HepG2 (cell line): ENCODE results near the gene TEX14. TPM values are rescaled to one million over a fixed set of nuclear protein-coding genes. Genes with fewer than 3 reads are reported as not detected.

Source experiments
- BRD4 ChIP-seq: sonication (generic); formaldehyde crosslinking; IDR thresholded peaks from 2 replicates; pipeline ENCODE4 v1.4.0; 2020; ENCODE audit warnings: missing genetic modification reagents
- DMAP1 ChIP-seq: IDR thresholded peaks from 2 replicates; pipeline ENCODE4 v1.6.1; 2016
- EHMT2 ChIP-seq: fragments of 200-600 bp; sonication (generic); IDR thresholded peaks from 2 replicates; pipeline ENCODE4 v1.7.0; 2017; ENCODE audit warnings: antibody characterized with exemption, low read depth, low read length, borderline replicate concordance
- HMGA1 ChIP-seq: sonication (generic); formaldehyde crosslinking; conservative IDR thresholded peaks from 2 replicates; pipeline ENCODE4 v1.4.0; 2020; ENCODE audit warnings: missing genetic modification reagents
- ISL2 ChIP-seq: sonication (generic); formaldehyde crosslinking; IDR thresholded peaks from 2 replicates; pipeline ENCODE4 v1.5.0; 2020; ENCODE audit warnings: missing genetic modification reagents
- JUNB ChIP-seq: sonication (generic); formaldehyde crosslinking; IDR thresholded peaks from 2 replicates; pipeline ENCODE4 v1.8.0; 2022; ENCODE audit warnings: missing genetic modification reagents, mild to moderate bottlenecking, borderline replicate concordance
- MAF1 ChIP-seq: sonication (generic); formaldehyde crosslinking; IDR thresholded peaks from 2 replicates; pipeline ENCODE4 v1.5.0; 2020; ENCODE audit warnings: missing genetic modification reagents, borderline replicate concordance
- MEIS2 ChIP-seq: sonication (generic); formaldehyde crosslinking; IDR thresholded peaks from 2 replicates; pipeline ENCODE4 v1.9.0; 2021; ENCODE audit warnings: mild to moderate bottlenecking, missing genetic modification reagents
- MIER3 ChIP-seq: IDR thresholded peaks from 2 replicates; pipeline ENCODE4 v1.6.1; 2016; ENCODE audit warnings: missing compliant biosample characterization, borderline replicate concordance
- MIXL1 ChIP-seq: IDR thresholded peaks from 2 replicates; pipeline ENCODE4 v1.6.1; 2016
- PAX8 ChIP-seq: sonication (generic); formaldehyde crosslinking; IDR thresholded peaks from 2 replicates; pipeline ENCODE4 v1.8.0; 2022; ENCODE audit warnings: mild to moderate bottlenecking, missing genetic modification reagents, borderline replicate concordance
- SP140L ChIP-seq: sonication (generic); formaldehyde crosslinking; IDR thresholded peaks from 2 replicates; pipeline ENCODE4 v1.4.0; 2020; ENCODE audit warnings: missing genetic modification reagents, borderline replicate concordance
- TBP ChIP-seq: sonication (generic); formaldehyde crosslinking; IDR thresholded peaks from 2 replicates; pipeline ENCODE4 v1.5.0; 2020; ENCODE audit warnings: missing genetic modification reagents
- THAP9 ChIP-seq: sonication (generic); formaldehyde crosslinking; IDR thresholded peaks from 2 replicates; pipeline ENCODE4; 2020; ENCODE audit warnings: missing genetic modification reagents, mild to moderate bottlenecking, borderline replicate concordance
- TSC22D2 ChIP-seq: sonication (generic); formaldehyde crosslinking; IDR thresholded peaks from 2 replicates; pipeline ENCODE4 v1.5.1; 2020; ENCODE audit warnings: missing genetic modification reagents, mild to moderate bottlenecking, borderline replicate concordance
- ZBTB25 ChIP-seq: IDR thresholded peaks from 2 replicates; pipeline ENCODE4 v1.6.1; 2018; ENCODE audit warnings: missing genetic modification reagents
- ZBTB3 ChIP-seq: sonication (generic); formaldehyde crosslinking; IDR thresholded peaks from 2 replicates; pipeline ENCODE4 v1.4.0; 2020; ENCODE audit warnings: low read depth, mild to moderate bottlenecking, moderate library complexity, missing genetic modification reagents, borderline replicate concordance
- ZEB1 ChIP-seq: IDR thresholded peaks from 2 replicates; pipeline ENCODE4 v1.6.1; 2012; ENCODE audit warnings: mild to moderate bottlenecking, low read depth, inconsistent platforms; ENCODE audit not compliant: insufficient replicate concordance
- ZFP91 ChIP-seq: sonication (generic); formaldehyde crosslinking; IDR thresholded peaks from 2 replicates; pipeline ENCODE4 v1.9.0; 2022; ENCODE audit warnings: missing genetic modification reagents, mild to moderate bottlenecking, borderline replicate concordance
- ZKSCAN8 ChIP-seq: IDR thresholded peaks from 2 replicates; pipeline ENCODE4 v1.6.1; 2016; ENCODE audit warnings: borderline replicate concordance, missing genetic modification reagents, missing compliant biosample characterization
- ZNF292 ChIP-seq: sonication (generic); formaldehyde crosslinking; IDR thresholded peaks from 2 replicates; pipeline ENCODE4 v1.8.1; 2022; ENCODE audit warnings: mild to moderate bottlenecking, low read depth, missing genetic modification reagents, borderline replicate concordance
- ZNF326 ChIP-seq: sonication (generic); formaldehyde crosslinking; IDR thresholded peaks from 2 replicates; pipeline ENCODE4 v1.4.0; 2020; ENCODE audit warnings: missing genetic modification reagents, borderline replicate concordance
- ZNF557 ChIP-seq: sonication (generic); formaldehyde crosslinking; IDR thresholded peaks from 2 replicates; pipeline ENCODE4 v1.4.0; 2020; ENCODE audit warnings: missing genetic modification reagents
- ZNF777 ChIP-seq: sonication (generic); formaldehyde crosslinking; IDR thresholded peaks from 2 replicates; pipeline ENCODE4 v1.4.0; 2020; ENCODE audit warnings: missing genetic modification reagents
- polyA plus RNA-seq, 8 experiments: library from polyadenylated mRNA; depleted of rRNA in 3 of 8; stranded (reverse) in 7 of 8; unstranded in 1 of 8; fragments of >200 nt; fragmentation: Illumina TruSeq in 4 of 8; extraction: Trizol in 4 of 8; gene quantifications; 2 replicates each; pipeline versions ENCODE4 v1.2.1 to v1.2.3, GENCODE V29; 2011 to 2016; ENCODE audit warnings: low read depth in 4 of 8, missing spikeins in 1 of 8, mixed read lengths in 1 of 8; ENCODE audit not compliant: insufficient read depth in 1 of 8
- total RNA-seq, 5 experiments: library from RNA; depleted of rRNA; stranded (reverse); fragments of >200 nt; fragmentation: Illumina TruSeq; extraction: Trizol; gene quantifications; 2 replicates each; pipeline ENCODE4 v1.2.3, GENCODE V29; 2016; ENCODE audit warnings: low read depth in 1 of 5

Gene TEX14
- total and polyA plus RNA-seq, 2 of the 13 experiments (the other 11 are each of a cell fraction or from before 2014, with no cell fraction given) = 0.04 to 0.07 TPM

- TF ChIP-seq ZNF557 (CRISPR knock-in tag) (no peak), ZBTB3 (no peak), DMAP1 (CRISPR knock-in tag) (no peak), HMGA1 (CRISPR knock-in tag) (no peak), EHMT2 (no peak), PAX8 (CRISPR knock-in tag) (no peak), ZEB1 (no peak), MEIS2 (CRISPR knock-in tag) (no peak), MIER3 (CRISPR knock-in tag) (0 out of 2 replicates have a peak, but pooled peaks have one; percentile 32), ZNF326 (CRISPR knock-in tag) (no peak), ZBTB25 (CRISPR knock-in tag) (no peak), MAF1 (CRISPR knock-in tag) (no peak), SP140L (CRISPR knock-in tag) (no peak), ZNF777 (no peak), MIXL1 (0 out of 2 replicates have a peak, but pooled peaks have one; percentile 46), ISL2 (CRISPR knock-in tag) (no peak), BRD4 (CRISPR knock-in tag) (0 out of 2 replicates have a peak, but pooled peaks have one; percentile 35), TSC22D2 (CRISPR knock-in tag) (no peak), ZKSCAN8 (no peak), ZFP91 (peak; percentile 46; the same call in 1 of the 2 replicates), THAP9 (no peak), TBP (CRISPR knock-in tag) (no peak), ZNF292 (CRISPR knock-in tag) (no peak), JUNB (CRISPR knock-in tag) (no peak)
Observed at GRCh38 chr17:58513965-58514769, 177.7 kb downstream of the TEX14 start, which contains the start of gene MTMR4 (continued).
